ENCODE data around the gene MMP14. TPM values are rescaled to one million over a fixed set of nuclear protein-coding genes. Genes with fewer than 3 reads are reported as not detected.

Gene MMP14
- total RNA-seq, 1 experiment from 2014 or later: 94.4 TPM

- POLR2A ChIA-PET: interaction anchor here (0.7 to 2.3 kb wide), 3 partner anchors 8 to 129 kb away, joined by 3 to 10 read pairs (median 5); no protein-coding TSS in a partner anchor
- TF ChIP-seq TEAD4 (CRISPR knock-in tag; IDR thresholded peaks at IDR 0.05): no peak
- TF ChIP-seq, protein P1, sequence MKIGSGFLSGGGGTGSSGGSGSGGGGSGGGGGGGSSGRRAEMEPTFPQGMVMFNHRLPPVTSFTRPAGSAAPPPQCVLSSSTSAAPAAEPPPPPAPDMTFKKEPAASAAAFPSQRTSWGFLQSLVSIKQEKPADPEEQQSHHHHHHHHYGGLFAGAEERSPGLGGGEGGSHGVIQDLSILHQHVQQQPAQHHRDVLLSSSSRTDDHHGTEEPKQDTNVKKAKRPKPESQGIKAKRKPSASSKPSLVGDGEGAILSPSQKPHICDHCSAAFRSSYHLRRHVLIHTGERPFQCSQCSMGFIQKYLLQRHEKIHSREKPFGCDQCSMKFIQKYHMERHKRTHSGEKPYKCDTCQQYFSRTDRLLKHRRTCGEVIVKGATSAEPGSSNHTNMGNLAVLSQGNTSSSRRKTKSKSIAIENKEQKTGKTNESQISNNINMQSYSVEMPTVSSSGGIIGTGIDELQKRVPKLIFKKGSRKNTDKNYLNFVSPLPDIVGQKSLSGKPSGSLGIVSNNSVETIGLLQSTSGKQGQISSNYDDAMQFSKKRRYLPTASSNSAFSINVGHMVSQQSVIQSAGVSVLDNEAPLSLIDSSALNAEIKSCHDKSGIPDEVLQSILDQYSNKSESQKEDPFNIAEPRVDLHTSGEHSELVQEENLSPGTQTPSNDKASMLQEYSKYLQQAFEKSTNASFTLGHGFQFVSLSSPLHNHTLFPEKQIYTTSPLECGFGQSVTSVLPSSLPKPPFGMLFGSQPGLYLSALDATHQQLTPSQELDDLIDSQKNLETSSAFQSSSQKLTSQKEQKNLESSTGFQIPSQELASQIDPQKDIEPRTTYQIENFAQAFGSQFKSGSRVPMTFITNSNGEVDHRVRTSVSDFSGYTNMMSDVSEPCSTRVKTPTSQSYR (CRISPR knock-in tag; IDR thresholded peaks at IDR 0.05): no peak
- no peak for TF ChIP-seq FOXJ3 (CRISPR knock-in tag; IDR thresholded peaks at IDR 0.05; ENCODE audit: borderline replicate concordance)
- TF ChIP-seq, protein P2, sequence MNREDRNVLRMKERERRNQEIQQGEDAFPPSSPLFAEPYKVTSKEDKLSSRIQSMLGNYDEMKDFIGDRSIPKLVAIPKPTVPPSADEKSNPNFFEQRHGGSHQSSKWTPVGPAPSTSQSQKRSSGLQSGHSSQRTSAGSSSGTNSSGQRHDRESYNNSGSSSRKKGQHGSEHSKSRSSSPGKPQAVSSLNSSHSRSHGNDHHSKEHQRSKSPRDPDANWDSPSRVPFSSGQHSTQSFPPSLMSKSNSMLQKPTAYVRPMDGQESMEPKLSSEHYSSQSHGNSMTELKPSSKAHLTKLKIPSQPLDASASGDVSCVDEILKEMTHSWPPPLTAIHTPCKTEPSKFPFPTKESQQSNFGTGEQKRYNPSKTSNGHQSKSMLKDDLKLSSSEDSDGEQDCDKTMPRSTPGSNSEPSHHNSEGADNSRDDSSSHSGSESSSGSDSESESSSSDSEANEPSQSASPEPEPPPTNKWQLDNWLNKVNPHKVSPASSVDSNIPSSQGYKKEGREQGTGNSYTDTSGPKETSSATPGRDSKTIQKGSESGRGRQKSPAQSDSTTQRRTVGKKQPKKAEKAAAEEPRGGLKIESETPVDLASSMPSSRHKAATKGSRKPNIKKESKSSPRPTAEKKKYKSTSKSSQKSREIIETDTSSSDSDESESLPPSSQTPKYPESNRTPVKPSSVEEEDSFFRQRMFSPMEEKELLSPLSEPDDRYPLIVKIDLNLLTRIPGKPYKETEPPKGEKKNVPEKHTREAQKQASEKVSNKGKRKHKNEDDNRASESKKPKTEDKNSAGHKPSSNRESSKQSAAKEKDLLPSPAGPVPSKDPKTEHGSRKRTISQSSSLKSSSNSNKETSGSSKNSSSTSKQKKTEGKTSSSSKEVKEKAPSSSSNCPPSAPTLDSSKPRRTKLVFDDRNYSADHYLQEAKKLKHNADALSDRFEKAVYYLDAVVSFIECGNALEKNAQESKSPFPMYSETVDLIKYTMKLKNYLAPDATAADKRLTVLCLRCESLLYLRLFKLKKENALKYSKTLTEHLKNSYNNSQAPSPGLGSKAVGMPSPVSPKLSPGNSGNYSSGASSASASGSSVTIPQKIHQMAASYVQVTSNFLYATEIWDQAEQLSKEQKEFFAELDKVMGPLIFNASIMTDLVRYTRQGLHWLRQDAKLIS (CRISPR knock-in tag; IDR thresholded peaks at IDR 0.05; ENCODE audit: borderline replicate concordance): no peak
- no peak for TF ChIP-seq SMAD4 (CRISPR knock-in tag; IDR thresholded peaks at IDR 0.05)
- no peak for TF ChIP-seq NFE2L1 (CRISPR knock-in tag; IDR thresholded peaks at IDR 0.05)
- Mint-ChIP-seq H3K4me1 (peaks cover 33% of the 10 kb centered on the region), H3K9me3 (no peaks in the 10 kb centered on the region), H3K36me3 (no peaks in the 10 kb centered on the region), H3K27ac (no peak overlapping the region), H3K4me3 (no peak overlapping the region), H3K27me3 (ENCODE audit: low read depth) (no peaks in the 10 kb centered on the region)
- no peak for ATAC-seq
- no peak for DNase-seq (ENCODE audit: low spot score)
- CTCF ChIA-PET: interaction anchor here (0.9 to 2.8 kb wide), 5 partner anchors 8 to 244 kb away, joined by 3 to 30 read pairs (median 8); no protein-coding TSS in a partner anchor
Observed at GRCh38 chr14:22814373-22814772, 22.0 kb upstream of the MMP14 start.

DNA sequence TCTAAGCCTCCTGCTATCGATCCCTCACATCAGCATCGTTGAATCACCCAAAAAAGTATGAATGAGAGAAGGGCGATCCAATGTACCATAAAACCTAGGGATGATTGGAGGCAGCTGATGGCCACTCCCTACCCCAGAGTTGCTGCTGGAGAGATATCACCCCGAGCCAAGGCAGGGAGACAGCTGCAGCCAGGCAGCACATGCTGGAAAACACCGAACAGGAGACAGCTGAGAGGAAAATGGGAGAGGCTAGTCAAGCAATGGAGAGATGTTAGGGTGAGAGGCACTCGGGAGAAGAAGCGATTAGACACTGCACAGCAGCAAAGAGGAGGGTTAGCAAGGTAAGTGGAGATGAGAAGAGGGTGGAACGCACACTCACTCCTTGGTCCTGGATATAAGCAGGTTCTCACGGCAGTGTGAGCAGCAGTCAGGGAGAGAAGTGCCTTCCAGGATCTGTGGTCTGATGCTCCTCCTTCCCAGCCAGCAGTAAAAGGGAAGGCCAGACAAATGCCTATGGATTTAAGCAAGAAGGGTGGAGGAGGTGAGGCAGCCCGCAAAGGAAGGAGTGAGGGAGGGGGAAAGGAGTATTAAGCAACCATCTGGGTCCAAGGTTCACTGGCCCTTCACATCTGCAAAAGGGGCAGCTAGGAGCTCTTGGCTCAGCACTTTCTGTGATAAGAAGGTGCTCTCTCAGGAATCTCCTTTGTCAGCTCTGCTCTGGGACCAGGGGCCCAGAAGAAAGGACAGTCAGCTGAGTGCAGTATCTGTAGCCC lies 21.3 kb upstream of the MMP14 start, which contains the start of gene SLC7A7:
TSS of gene SLC7A7 (minus strand) at position 495 of the 773 bp plus-strand sequence. CDS start 2,037 bp downstream, outside the sequence.
- Mint-ChIP-seq H3K9me3 (no peaks in the 10 kb centered on the region), H3K36me3 (no peaks in the 10 kb centered on the region), H3K27me3 (ENCODE audit: low read depth) (no peaks in the 10 kb centered on the region), H3K27ac (peak within 1 kb of the TSS; percentile 24; the same call in 1 of the 2 replicates), H3K4me3 (no peak within 1 kb of the TSS), H3K4me1 (peaks cover 40% of the 10 kb centered on the region)
- ChIA-PET CTCF (interaction anchor here (0.6 to 2.8 kb wide), 8 partner anchors 7 to 259 kb away, joined by 3 to 30 read pairs (median 4); partner anchors contain the start of genes LRP10 and OR6J1), POLR2A (interaction anchor here (0.7 kb wide), 1 partner anchor 130 kb away, joined by 3 read pairs; no protein-coding TSS in a partner anchor)
- peak; percentile 24 for ATAC-seq
- DNase-seq (ENCODE audit: low spot score): no peak
- TF ChIP-seq EMX1 (CRISPR knock-in tag; IDR thresholded peaks at IDR 0.05) (no peak), NFATC4 (CRISPR knock-in tag; IDR thresholded peaks at IDR 0.05) (no peak), CBFB (CRISPR knock-in tag; IDR thresholded peaks at IDR 0.05; ENCODE audit: low read depth) (no peak), NR3C1 (CRISPR knock-in tag; conservative IDR thresholded peaks at IDR 0.05; ENCODE audit: low read depth) (no peak), PRRX2 (CRISPR knock-in tag; IDR thresholded peaks at IDR 0.05) (no peak), MAX (CRISPR knock-in tag; IDR thresholded peaks at IDR 0.05) (no peak), GABPB1 (CRISPR knock-in tag; IDR thresholded peaks at IDR 0.05) (no peak), ZNF416 (CRISPR knock-in tag; IDR thresholded peaks at IDR 0.05) (no peak), CTCF (IDR thresholded peaks at IDR 0.05) (no peak), TEAD1 (CRISPR knock-in tag; IDR thresholded peaks at IDR 0.05) (no peak), ZNF671 (CRISPR knock-in tag; IDR thresholded peaks at IDR 0.05) (no peak), RORB (CRISPR knock-in tag; IDR thresholded peaks at IDR 0.05) (no peak)
- TF ChIP-seq, protein P3, sequence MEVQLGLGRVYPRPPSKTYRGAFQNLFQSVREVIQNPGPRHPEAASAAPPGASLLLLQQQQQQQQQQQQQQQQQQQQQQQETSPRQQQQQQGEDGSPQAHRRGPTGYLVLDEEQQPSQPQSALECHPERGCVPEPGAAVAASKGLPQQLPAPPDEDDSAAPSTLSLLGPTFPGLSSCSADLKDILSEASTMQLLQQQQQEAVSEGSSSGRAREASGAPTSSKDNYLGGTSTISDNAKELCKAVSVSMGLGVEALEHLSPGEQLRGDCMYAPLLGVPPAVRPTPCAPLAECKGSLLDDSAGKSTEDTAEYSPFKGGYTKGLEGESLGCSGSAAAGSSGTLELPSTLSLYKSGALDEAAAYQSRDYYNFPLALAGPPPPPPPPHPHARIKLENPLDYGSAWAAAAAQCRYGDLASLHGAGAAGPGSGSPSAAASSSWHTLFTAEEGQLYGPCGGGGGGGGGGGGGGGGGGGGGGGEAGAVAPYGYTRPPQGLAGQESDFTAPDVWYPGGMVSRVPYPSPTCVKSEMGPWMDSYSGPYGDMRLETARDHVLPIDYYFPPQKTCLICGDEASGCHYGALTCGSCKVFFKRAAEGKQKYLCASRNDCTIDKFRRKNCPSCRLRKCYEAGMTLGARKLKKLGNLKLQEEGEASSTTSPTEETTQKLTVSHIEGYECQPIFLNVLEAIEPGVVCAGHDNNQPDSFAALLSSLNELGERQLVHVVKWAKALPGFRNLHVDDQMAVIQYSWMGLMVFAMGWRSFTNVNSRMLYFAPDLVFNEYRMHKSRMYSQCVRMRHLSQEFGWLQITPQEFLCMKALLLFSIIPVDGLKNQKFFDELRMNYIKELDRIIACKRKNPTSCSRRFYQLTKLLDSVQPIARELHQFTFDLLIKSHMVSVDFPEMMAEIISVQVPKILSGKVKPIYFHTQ (CRISPR knock-in tag; IDR thresholded peaks at IDR 0.05): no peak
- TF ChIP-seq, protein P4, sequence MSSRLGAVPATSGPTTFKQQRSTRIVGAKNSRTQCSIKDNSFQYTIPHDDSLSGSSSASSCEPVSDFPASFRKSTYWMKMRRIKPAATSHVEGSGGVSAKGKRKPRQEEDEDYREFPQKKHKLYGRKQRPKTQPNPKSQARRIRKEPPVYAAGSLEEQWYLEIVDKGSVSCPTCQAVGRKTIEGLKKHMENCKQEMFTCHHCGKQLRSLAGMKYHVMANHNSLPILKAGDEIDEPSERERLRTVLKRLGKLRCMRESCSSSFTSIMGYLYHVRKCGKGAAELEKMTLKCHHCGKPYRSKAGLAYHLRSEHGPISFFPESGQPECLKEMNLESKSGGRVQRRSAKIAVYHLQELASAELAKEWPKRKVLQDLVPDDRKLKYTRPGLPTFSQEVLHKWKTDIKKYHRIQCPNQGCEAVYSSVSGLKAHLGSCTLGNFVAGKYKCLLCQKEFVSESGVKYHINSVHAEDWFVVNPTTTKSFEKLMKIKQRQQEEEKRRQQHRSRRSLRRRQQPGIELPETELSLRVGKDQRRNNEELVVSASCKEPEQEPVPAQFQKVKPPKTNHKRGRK (CRISPR knock-in tag; IDR thresholded peaks at IDR 0.05; ENCODE audit: borderline replicate concordance): no peak

Data from WTC11 (cell line).